SH-SY5Y (cell line): Measurements from ENCODE around the gene ALPL.

ENCODE experiments used
- GATA2 ChIP-seq: IDR thresholded peaks from 2 replicates; pipeline ENCODE4 v1.6.1; 2011; ENCODE audit warnings: mild to moderate bottlenecking, low read depth, low read length
- GATA3 ChIP-seq: IDR thresholded peaks from 2 replicates; pipeline ENCODE4 v1.6.1; 2011; ENCODE audit warnings: low read depth, mild to moderate bottlenecking, low read length, moderate library complexity

ALPL gene

GRCh38 chr1:21601278-21602048 lies 92.2 kb downstream of the ALPL start:
- no peak for TF ChIP-seq GATA3
- TF ChIP-seq GATA2: no peak

GRCh38 chr1:21603177-21604138 lies 94.2 kb downstream of the ALPL start:
- TF ChIP-seq GATA3 (no peak), GATA2 (no peak)

- TF ChIP-seq GATA2: no peak
- no peak for TF ChIP-seq GATA3
Measured at GRCh38 chr1:21604208-21604957, 95.2 kb downstream of the ALPL start.

DNA sequence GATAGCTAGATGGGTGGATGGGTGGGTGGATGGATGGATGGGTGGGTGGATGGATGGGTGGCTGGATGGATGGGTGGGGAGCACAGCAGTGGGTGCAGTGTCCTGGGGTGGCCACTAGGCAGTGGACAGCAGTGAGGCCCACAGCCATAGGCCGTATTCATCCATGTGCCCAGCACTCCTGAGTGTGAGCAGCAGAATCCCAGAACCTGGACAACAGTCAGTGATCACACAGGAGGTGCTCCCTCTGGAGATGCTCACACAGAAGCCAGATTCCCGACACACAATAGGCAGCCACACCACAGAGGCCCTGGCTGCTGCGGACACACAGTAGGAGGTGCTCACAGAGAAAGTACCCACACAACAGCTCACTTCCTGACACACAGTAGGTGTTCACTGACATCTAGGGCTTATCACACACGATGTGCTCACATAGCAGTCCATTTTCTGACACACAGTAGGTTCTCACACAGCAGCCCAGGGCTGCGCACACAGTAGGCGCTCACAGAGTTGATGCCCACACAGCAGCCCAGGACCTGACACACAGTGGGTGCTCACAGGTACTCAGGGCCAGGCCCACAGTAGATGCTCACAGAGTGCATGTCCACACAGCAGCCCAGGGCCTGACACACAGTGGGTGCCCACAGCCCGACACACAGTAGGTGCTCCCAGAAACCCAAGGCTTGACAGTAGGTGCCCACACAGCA lies 95.9 kb downstream of the ALPL start:
- TF ChIP-seq GATA3 (no peak), GATA2 (no peak)

- no peak for TF ChIP-seq GATA2
- TF ChIP-seq GATA3: no peak
Measured at GRCh38 chr1:21605964-21606705, 96.9 kb downstream of the ALPL start.

DNA sequence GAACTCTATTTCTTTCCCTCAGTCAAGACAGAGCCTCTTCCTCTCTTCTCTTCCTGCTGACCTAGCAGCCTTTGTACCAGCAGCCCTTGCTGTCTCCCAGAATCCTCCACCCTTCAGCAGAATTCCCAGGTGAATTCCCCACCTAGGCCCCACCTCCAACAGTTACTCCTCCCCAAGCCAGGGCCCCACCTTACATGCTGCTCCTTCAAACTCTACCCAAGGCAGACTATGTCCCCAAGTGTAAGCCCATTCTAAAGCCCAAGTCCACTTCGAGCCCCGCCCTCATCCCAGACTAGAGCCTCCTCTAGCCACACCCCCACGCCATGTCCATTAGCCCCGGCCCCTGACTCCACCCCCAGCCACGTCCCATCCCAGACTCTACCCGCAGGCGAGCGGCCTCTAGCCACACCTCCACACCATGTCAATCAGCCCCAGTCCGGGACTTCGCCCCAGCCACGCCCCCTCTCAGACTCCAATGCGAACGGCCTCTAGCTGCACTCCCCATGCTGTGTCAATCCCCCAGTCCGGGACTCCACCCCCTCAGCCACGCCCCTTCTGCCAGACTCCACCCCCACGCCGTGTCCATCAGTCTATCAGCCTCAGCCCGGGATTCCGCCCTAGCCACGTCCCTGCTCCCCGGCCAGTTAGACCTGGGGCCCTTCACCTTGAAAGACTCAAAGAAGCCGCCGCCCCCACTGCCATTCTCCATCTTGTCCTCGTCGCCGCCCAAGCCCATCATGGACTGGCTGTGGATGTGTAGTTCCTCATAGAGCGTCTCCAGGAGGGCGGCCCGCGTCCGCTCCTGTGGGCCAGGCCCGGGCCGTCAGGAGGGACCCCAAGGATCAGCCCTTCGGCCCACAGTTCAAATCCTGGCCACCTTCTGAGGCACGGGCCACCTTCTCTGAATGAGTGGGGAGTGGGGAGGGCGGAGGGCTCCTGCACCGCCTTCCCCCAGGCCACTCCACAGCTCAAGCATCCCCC lies 98.6 kb downstream of the ALPL start:
- TF ChIP-seq GATA3 (no peak), GATA2 (no peak)

DNA sequence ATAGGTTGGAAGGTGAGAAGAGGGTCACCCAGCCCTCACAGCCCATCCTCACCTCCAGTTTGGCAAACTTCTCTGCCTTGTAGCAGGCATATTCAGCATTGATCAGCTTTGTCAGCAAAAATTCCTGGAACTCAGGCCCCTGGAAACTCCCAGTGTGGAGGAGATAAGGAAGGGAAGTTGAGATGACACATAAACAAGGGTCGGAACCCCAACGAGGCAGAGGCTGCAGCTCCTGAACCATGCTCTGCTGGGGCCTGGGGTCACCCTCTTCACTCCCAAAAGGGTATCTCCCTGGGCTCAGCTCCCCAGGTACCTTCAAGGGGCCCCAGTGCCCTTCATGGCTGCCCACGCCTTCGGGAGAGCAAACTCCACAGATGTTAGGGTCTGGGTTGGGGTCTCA lies 99.6 kb downstream of the ALPL start:
- TF ChIP-seq GATA2: no peak
- no peak for TF ChIP-seq GATA3

DNA sequence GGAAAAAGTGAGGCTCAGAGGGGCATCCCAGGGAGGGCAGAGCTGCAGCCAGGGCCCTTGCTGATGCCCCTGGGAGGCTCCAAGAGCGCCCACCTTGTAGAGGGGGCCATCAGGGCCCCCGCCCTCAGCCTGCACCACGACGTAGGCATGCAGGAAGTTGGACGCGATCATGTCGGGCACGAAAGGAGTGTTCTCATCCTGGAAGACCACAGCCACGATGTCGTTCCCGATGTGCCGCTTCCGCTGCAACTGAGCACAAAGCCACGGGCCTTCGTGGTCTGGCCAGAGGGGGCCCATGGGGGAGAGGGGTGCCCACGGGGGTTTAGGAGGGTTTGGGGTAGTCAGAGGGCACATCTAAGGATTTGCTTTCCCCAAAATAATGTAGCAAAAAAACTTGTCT lies 100.8 kb downstream of the ALPL start:
- TF ChIP-seq GATA2 (no peak), GATA3 (no peak)

DNA sequence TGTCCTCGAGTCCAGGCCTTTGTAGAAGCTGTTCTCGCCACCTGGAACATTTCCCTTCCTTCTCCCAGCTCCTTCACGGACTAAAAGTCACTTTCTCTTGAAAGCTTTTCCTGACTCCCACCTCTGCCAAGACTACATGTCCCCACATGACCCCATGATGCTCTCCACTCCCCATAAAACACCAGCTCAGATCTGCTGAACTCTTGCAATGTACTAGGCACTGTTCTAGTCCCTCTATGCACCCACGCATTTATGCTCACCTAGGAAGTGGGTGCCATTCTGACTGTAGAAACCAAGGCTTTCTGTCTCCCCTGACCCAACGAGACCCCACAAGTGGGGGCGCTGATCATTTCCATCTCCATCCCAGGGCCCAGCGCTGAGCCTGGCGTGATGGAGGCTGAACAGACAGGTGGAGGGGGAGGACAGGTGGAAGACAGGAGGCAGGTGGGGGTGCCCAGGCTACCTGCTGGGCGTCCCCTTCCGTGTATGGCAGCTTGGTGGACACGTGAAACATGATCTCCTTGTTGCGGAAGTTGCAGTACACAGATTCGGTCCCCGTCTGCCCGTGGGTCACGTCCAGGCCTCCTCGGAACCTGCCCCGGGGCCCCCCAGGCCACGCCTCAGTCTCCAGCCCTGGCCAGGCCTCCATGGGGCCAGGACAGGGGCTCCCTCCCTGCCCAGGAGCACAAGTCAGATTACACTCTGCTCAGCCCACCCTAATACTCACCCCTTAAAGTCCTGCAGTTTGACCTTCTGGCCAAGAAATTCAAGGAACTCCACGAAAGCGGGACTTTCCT lies 102.0 kb downstream of the ALPL start:
- TF ChIP-seq GATA3: no peak

- no peak for TF ChIP-seq GATA2
- no peak for TF ChIP-seq GATA3
Measured at GRCh38 chr1:21612057-21612456, 102.8 kb downstream of the ALPL start.
